ENCODE results near the gene SNRNP40. TPM values are rescaled to one million over a fixed set of nuclear protein-coding genes. Genes with fewer than 3 reads are reported as not detected.

The SNRNP40 gene
- polyA plus RNA-seq, 1 donor (not counting 4 experiments of a cell fraction or from before 2014, with no cell fraction given): 57.4 TPM

GRCh38 chr1:31239653-31240241 is 56.8 kb downstream of the SNRNP40 start, which contains the start of gene NKAIN1:
NKAIN1 (minus strand) TSS chr1:31239887; CDS start chr1:31239547, 340 bp downstream.
- H3K36me3 ChIP-seq (ENCODE audit: control insufficient read depth in 2 of 2, extremely low read depth in 1 of 2, insufficient read depth in 2 of 2, low read length in 2 of 2): no peaks in the 10 kb centered on the region
- FAIRE-seq: no peak
- H3K27ac ChIP-seq (ENCODE audit: control insufficient read depth, insufficient read depth, low read length): no peak within 1 kb of the TSS
- H2AFZ ChIP-seq (ENCODE audit: control insufficient read depth, low read length): no peak within 1 kb of the TSS
- H3K4me2 ChIP-seq (ENCODE audit: control insufficient read depth, extremely low read depth, insufficient read depth, low read depth, low read length): peak within 1 kb of the TSS; percentile 58
- dilution Hi-C loops (cut with MboI; ENCODE audit: extremely low pct_ligation_motif_present, low sequenced_read_pairs): no loop called here
- TF ChIP-seq EZH2 (IDR thresholded peaks at IDR 0.05; ENCODE audit: low read length): no peak
- no peak for TF ChIP-seq CTCF (optimal IDR thresholded peaks at IDR 0.05 in 1 of 3, IDR thresholded peaks at IDR 0.05 in 1 of 3, conservative IDR thresholded peaks at IDR 0.05 in 1 of 3; ENCODE audit: extremely low read depth in 1 of 3, insufficient read depth in 2 of 3, low read length in 3 of 3)
- no peaks in the 10 kb centered on the region for H3K79me2 ChIP-seq (ENCODE audit: control insufficient read depth, insufficient read depth, low read length)
- peaks cover 52% of the 10 kb centered on the region for H3K27me3 ChIP-seq (ENCODE audit: control insufficient read depth, extremely low read depth, insufficient read depth, low read length)
- DNase-seq (ENCODE audit: low read depth, low spot score): no peak
- H3K9me1 ChIP-seq (ENCODE audit: control insufficient read depth, extremely low read depth, insufficient read depth, low read length): peaks cover 2% of the 10 kb centered on the region
- H3K4me3 ChIP-seq (ENCODE audit: control insufficient read depth in 2 of 3, extremely low read depth in 1 of 3, insufficient read depth in 2 of 3, low read depth in 1 of 3, low read length in 3 of 3): peak within 1 kb of the TSS; percentile 0 to 43 (median 38)
- H3K9me3 ChIP-seq (ENCODE audit: control insufficient read depth, low read depth, low read length): no peaks in the 10 kb centered on the region
- H3K9ac ChIP-seq (ENCODE audit: control insufficient read depth, extremely low read depth, insufficient read depth, low read length): no peak within 1 kb of the TSS
- H4K20me1 ChIP-seq (ENCODE audit: control insufficient read depth, extremely low read depth, insufficient read depth, low read length): peaks cover 3% of the 10 kb centered on the region
- no peaks in the 10 kb centered on the region for H3K4me1 ChIP-seq (ENCODE audit: control insufficient read depth, extremely low read depth, insufficient read depth, low read length)

- no peak overlapping the region for H2AFZ ChIP-seq (ENCODE audit: control insufficient read depth, low read length)
- no peaks in the 10 kb centered on the region for H3K9me3 ChIP-seq (ENCODE audit: control insufficient read depth, low read depth, low read length)
- H3K27ac ChIP-seq (ENCODE audit: control insufficient read depth, insufficient read depth, low read length): no peak overlapping the region
- H3K9ac ChIP-seq (ENCODE audit: control insufficient read depth, extremely low read depth, insufficient read depth, low read length): no peak overlapping the region
- H4K20me1 ChIP-seq (ENCODE audit: control insufficient read depth, extremely low read depth, insufficient read depth, low read length): peaks cover 3% of the 10 kb centered on the region
- H3K4me2 ChIP-seq (ENCODE audit: control insufficient read depth, extremely low read depth, insufficient read depth, low read depth, low read length): peak overlapping the region; percentile 58
- H3K9me1 ChIP-seq (ENCODE audit: control insufficient read depth, extremely low read depth, insufficient read depth, low read length): peaks cover 2% of the 10 kb centered on the region
- FAIRE-seq (no peak), DNase-seq (ENCODE audit: low read depth, low spot score) (no peak)
- peak overlapping the region in 2 of 3 experiments; percentile 0 to 43 for H3K4me3 ChIP-seq (ENCODE audit: control insufficient read depth in 2 of 3, extremely low read depth in 1 of 3, insufficient read depth in 2 of 3, low read depth in 1 of 3, low read length in 3 of 3)
- TF ChIP-seq EZH2 (IDR thresholded peaks at IDR 0.05; ENCODE audit: low read length) (peak; percentile 96), CTCF (optimal IDR thresholded peaks at IDR 0.05 in 1 of 3, IDR thresholded peaks at IDR 0.05 in 1 of 3, conservative IDR thresholded peaks at IDR 0.05 in 1 of 3; ENCODE audit: extremely low read depth in 1 of 3, insufficient read depth in 2 of 3, low read length in 3 of 3) (no peak)
- peaks cover 52% of the 10 kb centered on the region for H3K27me3 ChIP-seq (ENCODE audit: control insufficient read depth, extremely low read depth, insufficient read depth, low read length)
- no peaks in the 10 kb centered on the region for H3K79me2 ChIP-seq (ENCODE audit: control insufficient read depth, insufficient read depth, low read length)
- dilution Hi-C loops (cut with MboI; ENCODE audit: extremely low pct_ligation_motif_present, low sequenced_read_pairs): no loop called here
- H3K4me1 ChIP-seq (ENCODE audit: control insufficient read depth, extremely low read depth, insufficient read depth, low read length): no peaks in the 10 kb centered on the region
- H3K36me3 ChIP-seq (ENCODE audit: control insufficient read depth in 2 of 2, extremely low read depth in 1 of 2, insufficient read depth in 2 of 2, low read length in 2 of 2): no peaks in the 10 kb centered on the region
Measured at GRCh38 chr1:31238986-31239613, 57.5 kb downstream of the SNRNP40 start.

All from keratinocyte (primary cell).